Activated gamma-delta T cell treated with Interleukin-2 at 50 U/mL for 16 hours (primary cell): ENCODE results near the gene DGKB.
A peak's percentile ranks its signal among the peaks of the same experiment; 100 is the strongest.

Source experiments
- DNase-seq: peaks from one replicate; pipeline ENCODE4 v3.0.0-alpha.2; 2020

Gene DGKB

DNA sequence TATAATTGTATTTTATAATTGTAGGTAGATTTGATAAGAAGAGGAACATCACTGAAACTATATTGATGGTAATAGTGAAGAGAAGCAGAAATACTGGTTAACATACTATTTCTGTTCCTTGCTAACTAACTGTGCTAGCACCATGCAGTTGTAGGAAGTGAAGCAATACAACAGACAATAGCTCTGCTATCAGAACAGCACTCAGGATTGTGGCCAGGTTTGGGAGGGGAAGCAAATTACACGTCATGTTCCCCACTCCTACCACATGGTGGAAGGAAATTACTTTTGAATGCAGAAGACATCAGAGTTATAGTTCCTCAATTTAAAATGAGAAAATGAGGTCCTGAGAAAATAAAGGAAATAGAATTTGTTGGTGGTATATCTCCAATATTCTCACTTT is 151.1 kb downstream of the DGKB start:
- no peak for DNase-seq

DNA sequence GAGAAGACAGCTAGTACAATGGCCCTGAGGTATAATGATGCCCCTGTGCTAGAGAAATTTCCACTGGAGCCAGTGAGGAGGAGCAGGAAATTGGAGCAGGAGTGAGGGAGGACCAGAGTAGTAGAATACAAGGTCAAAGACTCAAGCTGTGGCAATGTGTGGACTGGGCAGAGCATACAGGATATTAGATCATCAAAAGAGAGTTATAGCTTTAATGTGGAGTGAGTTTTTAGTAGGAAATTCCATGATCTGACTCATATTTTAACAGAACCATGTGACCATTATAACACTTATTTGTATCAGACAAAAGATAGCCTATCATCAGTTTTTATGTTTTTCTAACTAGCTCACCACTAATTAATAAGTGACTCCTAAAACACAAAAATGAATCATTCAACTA is 154.1 kb downstream of the DGKB start:
- no peak for DNase-seq

DNA sequence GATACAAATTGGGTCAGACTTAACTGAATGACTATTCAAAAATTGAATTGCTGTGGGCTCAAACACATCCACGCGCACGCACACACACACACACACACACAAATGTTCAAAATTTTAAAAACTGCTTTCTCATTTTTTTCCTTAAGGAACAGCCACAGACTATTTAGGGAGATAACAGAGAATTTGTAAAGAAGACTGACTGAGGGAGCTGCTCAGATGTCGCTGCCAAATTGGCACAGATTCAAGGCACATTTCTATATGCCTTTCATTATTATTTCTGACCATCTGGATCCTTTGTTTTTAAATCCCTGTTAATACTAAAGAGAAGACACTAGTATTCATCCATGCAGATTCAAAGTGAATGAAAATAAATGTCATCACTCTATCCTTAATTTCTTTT is 154.8 kb downstream of the DGKB start:
- no peak for DNase-seq

DNA sequence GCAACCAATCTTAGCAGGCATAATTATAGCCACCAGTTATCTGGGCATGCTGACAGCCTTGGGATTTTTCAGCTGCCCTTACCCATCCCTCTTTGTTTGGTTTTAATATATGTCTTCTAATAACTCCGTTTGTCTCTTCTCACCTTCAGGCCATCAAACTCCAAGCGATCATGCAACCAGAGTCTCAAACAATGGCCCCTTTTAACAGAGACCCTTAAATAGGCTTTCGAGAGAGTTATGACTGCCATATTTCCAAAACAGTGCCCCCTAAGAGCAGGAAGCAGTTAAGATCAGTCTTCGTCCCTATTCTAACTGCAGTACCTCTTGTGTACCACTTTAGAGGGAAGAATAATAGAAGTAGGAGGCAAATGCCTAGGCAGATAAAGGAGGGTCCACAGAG is 157.5 kb downstream of the DGKB start:
- DNase-seq = no peak

DNA sequence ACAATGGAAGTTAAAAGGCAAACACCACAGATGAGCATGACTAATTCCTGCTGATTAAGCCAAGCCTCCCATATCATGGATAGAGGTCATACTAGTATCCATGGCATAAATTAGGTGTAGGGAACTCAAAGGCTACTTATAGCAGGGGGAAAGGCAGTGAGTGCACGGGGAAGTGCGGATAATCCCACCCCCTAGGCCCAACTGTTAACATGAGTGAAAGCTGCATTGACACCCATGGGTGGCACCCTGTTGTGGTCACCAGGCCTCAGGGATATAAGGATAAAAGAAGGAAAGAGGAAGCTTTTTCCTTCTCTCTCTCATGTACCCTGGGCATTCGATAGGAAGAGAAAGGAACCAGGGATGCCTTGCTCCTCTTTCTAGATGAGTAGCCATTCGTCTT is 161.9 kb downstream of the DGKB start:
- no peak for DNase-seq

DNA sequence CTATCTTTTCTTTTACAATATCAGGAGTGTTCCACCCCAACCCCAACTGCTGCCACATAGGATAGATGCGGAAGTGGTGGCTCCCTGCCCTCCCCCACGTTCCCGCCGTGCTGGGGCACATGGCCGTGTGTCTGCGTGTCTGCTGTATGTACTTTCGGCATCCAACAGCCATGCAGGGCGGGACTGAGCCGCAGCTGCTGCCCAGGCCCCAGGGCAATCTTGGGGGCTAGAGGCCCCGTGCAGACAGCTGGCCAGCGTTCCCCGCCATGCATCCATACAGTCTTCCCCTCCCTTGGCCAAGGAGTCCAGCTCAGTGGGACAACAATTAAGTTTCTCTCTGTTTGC is 162.7 kb downstream of the DGKB start:
- no peak for DNase-seq

DNA sequence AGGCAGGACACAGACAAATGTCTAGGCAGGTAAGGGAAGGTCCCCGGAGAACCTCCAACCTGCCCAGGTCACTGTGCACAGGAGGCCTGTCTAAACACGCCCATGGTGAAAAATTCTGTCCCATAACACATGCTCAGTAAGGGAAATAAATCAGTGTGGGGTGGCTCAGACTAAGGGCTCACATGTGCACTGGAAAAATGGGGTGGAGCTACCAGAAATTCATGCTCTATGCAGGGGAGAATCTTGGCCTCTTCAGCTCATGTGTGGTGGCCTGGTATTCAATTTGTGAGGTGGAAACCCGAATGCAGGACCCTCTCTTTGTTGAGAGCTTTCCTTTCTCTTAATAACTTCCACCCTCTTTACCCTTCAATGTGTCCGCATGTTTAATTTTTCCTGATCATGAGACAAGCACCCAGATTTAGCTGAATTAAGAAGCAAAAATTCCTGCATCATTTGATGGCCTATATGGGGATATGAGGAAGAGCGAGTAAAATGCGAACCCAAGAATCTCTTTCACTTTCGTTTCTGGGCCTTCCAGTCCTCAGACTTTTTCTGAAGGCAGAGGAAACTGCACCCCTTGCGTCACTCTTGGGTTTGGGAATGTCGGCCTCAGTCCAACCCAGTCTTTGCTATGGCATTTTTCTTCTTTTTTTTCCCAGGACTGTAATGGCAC is 163.2 kb downstream of the DGKB start:
- no peak for DNase-seq

DNA sequence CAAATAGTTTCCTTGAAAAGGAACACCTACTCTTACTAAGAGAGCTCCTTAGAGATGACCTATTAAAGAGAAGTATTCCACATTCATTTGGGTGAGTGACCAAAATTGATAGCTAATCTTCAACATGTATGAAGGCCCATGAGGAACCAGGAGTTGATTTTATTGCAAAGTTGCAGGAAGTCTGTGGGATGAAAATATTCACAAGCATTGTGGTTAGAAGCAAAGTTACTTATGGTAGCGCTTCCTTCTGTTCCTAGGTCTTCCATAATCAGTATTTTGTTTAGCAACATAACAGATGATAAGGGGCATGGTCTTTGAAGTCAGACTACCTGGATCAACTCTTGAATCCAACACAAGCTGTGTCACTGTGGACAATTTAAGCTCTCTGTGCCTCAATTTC is 164.5 kb downstream of the DGKB start:
- DNase-seq = no peak

DNA sequence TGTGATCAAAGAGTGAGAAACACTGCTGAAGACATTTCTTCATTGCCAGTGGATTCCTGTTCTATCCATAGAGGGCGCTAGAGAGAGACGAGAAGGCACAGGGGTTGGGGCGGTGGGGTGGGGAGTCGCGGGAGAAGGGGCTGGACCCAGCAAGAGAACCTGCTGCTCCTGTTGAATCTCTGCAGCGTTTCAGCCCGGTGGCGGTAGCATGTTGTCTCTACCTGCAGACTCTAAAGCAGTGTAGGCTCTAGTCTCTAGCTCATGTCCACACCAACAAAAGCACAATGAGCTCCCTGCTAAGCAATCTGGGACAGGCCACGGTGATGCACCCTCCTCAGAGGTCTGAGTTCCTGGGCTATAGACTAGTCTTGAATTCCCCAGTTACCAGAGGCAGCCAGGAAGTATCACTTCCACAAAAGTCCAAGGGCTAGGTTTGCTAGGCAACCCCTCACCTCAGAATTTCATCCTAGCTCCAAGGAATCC is 167.7 kb downstream of the DGKB start:
- DNase-seq = no peak

DNA sequence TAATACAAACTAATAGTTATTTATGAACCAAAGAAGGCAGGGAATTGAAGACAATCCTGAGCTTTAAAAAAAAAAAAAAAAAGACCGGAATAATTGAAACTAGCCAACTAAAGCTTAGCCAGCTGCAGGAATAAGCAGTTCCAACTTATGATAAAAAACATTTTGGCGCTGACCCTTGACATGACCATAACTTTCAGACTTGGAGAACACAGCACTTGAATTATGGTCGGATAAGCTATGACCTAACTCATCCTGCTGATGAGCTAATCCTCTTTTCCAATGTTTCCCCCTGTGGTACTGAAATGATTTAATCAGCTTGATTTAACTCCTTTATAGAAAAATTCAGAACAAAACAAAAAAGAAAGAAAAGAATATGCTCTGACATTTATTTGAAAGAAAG is 181.8 kb downstream of the DGKB start:
- DNase-seq = no peak

DNA sequence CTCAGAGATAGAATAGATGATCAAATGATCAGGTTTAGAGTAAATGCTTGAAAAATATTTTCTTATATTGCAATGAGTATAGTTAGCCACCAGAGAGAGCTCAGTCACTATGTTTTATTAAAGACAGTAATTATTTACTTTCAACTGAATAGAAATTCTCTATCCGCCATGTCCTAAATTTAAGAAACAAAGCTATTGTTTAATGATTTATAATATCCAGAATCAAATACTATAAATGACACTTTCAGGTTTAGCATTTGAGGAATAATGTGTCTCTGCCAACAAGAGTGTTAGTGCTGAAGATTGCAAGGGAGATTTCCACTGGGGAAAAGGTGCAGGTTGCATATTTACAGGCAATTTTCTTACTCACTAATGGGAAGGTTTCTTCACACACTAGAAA is 184.7 kb downstream of the DGKB start:
- no peak for DNase-seq

DNA sequence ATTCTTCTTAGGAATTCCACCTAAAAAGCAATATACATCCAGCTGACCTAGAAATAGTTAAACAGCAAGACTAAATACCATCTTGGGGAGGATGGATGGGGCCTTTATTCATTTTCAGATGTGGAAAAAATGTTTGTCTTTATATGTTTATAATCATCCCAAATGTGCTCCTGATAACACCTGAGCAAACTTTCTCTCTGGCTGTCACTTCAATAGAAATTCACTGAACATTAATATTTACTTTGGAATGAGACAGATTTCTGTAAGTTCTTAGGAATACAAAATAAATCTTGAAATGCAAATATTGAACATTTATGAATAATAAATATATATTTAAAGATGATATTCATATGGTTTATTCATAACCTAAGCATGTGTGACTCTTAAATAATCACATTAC is 185.4 kb downstream of the DGKB start:
- DNase-seq = no peak

DNA sequence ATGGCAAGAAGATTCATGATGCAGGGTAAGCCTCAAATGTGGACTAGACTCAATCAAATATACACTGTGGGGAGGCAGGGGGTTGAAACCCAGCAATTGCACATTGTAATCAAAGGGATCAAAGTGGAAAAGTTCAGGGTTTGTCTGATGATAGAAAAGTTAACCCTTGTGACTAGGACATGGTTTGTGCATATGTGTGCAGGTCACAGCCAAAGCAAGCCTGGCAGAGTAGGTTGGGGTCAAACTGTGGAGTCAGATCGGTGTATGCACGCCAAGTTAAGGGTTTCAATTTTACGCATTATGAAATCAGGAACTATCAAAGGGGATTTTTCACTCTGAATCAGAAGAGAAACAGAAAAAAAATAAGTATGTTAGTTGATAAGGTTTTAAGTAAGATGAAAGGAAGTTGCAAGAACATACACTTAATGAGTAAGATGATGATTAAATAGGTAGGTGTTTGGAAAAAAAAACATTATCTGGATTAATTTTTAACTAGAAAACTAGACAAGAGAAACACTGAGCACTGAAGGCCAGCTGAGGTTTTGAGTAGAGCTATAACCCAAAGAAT is 188.3 kb downstream of the DGKB start:
- DNase-seq = no peak

DNA sequence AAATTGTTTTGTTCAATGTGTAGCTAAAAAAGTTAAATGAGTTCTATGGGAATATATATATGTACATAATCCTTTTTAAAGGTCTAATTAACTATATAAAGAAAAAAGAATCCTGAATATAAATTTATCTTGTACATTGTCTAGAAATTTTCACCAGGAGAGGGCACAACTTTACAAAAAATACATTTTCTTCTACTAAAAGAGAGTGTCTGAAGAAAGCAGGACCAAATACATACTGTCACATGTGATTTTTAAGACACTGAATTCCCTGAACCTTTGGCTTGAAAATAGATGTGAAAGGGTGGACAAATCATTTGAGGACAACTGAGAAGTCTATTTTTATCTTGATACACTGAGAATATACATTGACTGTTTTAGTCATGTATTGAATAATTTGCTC is 204.3 kb downstream of the DGKB start:
- DNase-seq = no peak

DNA sequence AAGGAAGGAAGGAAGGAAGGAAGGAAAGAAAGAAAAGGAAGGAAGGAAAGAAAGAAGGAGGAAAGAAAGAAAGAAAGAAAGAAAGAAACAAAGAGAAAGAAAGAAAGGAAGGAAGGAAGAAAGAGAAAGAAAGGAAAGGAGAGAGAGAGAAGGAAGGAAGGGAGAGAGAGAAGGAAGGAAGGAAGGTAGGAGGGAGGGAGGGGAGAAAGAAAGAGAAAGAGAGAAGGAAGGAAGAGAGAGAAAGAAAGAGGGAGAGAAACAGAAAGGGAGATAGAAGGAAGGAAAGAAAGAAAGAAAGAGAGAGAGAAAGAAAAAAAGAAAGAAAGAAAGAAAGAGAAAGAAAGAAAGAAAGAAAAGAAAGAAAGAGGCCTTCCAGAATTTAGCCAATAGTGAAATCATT is 204.9 kb downstream of the DGKB start:
- no peak for DNase-seq

DNA sequence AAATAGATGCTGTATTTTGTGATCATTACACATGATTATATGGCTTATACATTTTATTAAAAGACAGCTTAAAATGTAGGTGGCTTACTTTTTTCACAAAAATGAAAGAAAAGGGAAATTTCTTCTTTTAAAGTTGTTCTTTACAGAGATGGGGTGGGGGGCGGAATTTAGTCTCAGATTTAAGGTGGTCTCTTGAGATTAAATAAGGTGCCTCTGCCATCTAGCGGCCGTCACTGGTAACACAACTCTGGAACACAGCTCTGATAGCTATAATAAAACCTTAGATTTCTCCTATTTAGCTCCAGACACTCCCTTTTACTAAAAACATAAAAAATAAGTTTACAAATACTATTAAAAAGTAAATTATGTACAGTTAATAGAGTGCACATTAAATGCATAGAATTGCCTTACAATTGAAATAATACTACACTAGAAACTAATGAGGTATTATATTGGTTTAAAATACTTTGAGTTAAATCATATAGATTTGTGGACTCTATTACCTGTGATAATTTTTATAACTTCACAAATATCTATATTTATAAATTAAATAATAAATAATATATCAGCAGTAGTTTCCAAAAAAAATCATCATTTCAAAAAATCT is 210.9 kb downstream of the DGKB start:
- DNase-seq = peak; percentile 46

DNA sequence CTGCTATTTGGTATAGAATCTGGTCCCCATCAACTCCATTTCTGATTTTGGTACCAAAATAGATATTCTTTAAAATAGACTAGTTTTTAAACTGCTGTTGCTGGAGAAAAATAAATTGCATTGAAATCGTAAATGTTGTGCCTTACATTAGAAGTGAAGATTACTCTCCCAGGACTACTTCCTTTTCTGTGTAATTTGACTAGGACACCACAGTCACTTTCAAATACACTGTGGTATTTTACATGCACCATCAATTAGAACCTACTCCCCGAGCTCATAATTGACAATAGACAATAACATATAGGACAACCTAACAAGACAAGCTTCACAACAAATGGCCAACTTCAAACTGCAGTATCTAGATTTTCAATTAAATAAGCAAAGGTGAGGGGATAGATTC is 211.5 kb downstream of the DGKB start:
- no peak for DNase-seq

DNA sequence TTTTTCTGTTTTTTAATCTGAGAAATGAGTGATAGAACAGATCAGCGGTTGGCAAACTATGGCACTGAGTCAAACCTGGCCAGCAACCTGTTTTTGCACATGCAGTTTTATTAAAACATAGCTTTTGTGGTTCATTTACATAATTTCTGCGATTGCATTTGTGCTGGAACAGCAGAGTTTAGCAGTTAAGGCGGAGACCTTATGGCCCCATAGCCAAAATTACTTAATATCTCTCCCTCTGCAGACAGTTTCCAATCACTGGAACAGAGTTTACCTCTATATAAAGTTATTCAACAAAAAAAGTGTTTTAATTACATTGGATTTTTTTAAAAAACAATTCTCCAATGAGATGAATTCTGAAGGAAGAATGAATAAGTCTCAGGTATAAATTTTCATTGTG is 212.1 kb downstream of the DGKB start:
- DNase-seq = no peak

DNA sequence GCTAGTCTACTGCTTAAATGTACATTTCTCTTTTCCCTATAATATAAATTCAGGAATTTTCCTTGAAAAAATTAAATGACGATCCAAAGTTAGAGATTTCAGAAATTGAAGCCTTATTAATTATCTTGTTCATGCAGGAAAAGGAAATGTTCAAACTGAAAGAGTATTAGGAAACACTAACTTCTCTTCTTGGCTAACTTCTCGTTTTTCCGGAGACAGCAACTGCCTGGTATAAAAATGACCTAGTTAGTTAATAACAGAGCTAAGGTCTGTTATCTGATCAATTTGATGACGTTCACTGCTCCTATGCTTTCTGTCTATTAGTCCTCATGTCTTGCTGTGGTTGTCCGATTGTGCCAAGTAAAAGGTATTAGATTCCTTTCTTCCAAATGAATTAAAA is 212.5 kb downstream of the DGKB start:
- DNase-seq = no peak

DNA sequence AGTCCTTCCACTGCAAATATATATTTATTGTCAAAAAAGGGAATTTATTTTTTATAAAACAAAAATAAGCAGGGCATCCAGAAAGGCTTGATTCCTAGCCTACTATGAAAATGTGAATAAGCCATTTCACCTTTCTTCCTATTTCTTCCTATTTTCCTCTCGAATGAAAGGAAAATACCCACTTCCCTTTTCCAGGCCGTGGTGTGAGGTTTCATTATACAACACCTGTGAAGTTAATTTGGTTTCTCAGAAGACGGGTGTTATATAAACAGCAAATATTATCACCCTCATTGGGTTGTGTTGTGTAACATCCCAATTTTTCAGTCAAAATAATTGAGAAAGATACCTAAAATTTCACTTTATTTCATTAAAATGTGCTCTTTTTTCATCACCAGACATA is 214.3 kb downstream of the DGKB start:
- DNase-seq = no peak

DNA sequence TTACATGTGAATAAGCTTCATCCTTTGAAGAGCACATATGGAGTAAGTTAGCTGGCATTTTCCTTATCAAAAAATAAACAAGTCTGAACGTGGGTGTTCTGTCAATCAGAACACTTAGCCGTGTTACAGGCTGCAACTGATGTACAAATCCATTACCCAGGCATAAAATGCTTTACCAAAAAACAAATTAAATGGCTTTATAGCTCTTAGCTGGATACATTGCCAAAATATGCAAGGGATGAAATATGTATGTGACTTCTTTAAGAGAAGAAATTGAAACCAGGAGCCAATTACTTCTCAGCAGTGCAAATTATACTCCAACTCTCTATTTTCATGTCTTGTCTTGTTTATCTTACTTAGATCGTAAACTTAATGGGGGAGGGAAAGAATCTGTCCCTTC is 214.8 kb downstream of the DGKB start:
- DNase-seq = no peak

DNA sequence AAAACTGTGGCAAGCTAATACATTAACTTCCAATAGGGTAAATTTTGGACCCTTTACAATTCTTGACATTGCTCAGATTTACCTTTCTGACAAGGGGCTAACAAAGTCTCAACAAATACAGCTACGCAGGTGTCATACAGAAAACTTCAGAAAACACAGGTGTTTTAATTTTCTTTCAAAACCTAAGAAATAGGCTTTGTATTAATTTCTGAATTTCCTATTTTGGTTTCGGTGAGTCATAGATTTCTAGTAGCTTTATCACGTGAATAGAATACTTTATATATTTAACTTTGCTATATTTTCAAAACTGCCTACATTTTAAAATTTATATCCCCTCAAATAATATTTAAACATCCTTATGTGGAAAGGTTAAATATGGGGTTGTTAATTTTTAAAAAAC is 215.3 kb downstream of the DGKB start:
- DNase-seq = no peak

DNA sequence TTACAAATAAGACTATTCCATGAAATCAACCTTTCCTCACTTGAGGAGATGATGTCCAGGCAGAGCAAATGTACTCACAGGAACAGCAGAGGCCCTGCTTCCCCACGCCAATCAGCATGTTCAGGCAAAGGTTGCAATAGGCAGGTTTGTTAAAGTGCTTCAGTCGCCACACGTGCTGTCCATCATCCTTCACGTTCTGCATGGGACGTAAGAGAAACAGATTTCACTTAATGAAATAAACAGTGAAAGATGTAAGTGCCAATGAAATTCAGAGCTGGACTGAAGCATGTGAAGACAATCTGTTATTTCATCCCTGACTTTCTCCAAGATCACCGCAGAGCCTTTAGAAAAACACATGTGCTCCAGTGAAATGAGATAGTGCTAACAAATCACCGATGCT is 217.4 kb downstream of the DGKB start:
- no peak for DNase-seq

DNA sequence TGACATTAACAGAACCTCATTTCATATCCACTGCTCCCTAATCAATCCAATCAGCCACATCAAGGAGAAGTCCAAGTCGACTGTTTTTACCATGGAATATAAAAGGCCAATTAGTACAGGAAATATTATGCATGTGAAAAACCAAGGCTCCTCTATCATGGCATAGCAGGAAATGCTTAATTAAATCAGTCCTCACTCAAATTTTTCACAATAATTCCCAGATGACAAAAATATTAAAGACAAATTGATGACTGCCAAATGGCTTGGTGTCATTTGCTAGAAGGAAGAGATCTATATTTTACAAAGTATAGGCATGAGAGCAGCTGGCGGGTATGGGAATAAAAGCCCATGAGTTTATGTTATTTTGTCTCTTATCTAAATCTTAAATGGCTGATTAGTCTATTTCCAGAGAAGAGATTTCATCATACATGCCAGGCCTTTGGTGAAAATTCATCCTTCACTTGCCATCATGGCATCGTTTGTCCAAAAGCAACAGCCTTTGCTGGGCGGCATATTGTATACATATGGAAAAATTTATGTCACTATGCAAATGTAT is 219.6 kb downstream of the DGKB start:
- no peak for DNase-seq

DNA sequence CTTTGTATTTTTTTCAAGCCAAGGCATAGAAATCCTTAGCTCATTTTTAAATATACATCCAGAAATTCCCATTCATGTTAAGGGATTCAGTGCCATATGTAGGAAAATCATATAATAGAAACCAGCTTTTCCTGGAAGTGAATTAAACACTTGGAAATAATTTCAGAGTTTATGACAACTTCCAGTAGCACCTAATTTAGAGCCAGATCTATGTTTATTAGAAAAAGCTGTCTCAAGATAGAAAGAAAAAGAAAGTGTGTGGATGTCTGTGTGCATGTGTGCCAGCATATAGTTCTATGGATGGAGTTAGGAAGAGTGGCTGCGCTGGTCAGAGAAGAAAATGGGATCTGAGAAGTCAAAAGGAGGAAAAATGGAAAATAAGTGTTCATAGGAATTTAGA is 225.7 kb downstream of the DGKB start:
- DNase-seq = no peak
